Epithelial cell of umbilical artery (primary cell): Measurements from ENCODE around the gene GGTLC2. TPM values are rescaled to one million over a fixed set of nuclear protein-coding genes. Genes with fewer than 3 reads are reported as not detected.

ENCODE experiments used
- total RNA-seq: library from RNA; depleted of rRNA; stranded (reverse); fragments of >200 nt; gene quantifications from 2 replicates; pipeline ENCODE4 v1.2.3, GENCODE V29; 2014

The GGTLC2 gene
- not detected in 2 replicates for total RNA-seq

DNA sequence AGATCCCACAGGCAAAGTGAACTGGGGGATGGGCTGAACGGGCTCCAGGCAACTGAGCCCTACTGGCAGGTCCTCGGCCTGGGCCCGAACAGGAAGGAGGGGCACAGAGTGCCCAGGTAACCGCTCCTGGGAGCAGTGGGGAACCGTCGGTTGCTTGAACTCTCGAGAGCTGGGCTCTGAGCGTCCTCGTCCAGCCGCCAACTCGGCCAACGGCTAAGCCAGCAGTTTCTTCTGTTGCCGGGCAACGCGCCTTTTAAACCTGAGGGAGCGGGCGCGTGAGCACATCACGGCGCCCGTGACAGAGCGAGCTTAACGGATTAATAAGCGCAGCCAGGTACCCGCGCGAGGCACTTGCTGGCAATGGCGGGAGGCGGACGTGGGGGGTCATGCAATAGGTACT lies at the start of gene GGTLC2:
TSS of gene GGTLC2 (plus strand) at position 301 of the 400 bp plus-strand sequence. CDS start 1,732 bp downstream, outside the sequence.

Other genes starting within 250 kb of the GGTLC2 start
- gene ZNF280B, start 135.9 kb upstream of the GGTLC2 start, total RNA-seq: 0.97 and 1.4 TPM in 2 replicates
- not detected in 2 replicates for gene ZNF280A, start 124.3 kb upstream of the GGTLC2 start, total RNA-seq
- not detected in 2 replicates for gene PRAME, start 85.3 kb upstream of the GGTLC2 start, total RNA-seq
- not detected in 2 replicates for gene IGLL5, start 243.2 kb downstream of the GGTLC2 start, total RNA-seq